Mononuclear cell (primary cell): ENCODE measurements around the gene AQP7. TPM values are rescaled to one million over a fixed set of nuclear protein-coding genes. Genes with fewer than 3 reads are reported as not detected.
"Not testable (repeated sequence)": the region's sequence is repeated elsewhere in the genome, so short reads cannot be mapped to it uniquely, and the experiment has no call there.

Experiments
- H3K27me3 ChIP-seq: 2 replicates; pipeline ENCODE4 v1.6.0; 2011; ENCODE audit warnings: low read length, control low read depth; ENCODE audit not compliant: insufficient read depth
- H3K4me1 ChIP-seq: 2 replicates; pipeline ENCODE4 v1.5.1; 2011; ENCODE audit warnings: mild to moderate bottlenecking, low read length, control low read depth; ENCODE audit not compliant: insufficient read depth
- H3K4me3 ChIP-seq: 2 replicates; pipeline ENCODE4 v1.5.1; 2011; ENCODE audit warnings: mild to moderate bottlenecking, low read length, moderate library complexity
- H3K9me3 ChIP-seq: 2 replicates; pipeline ENCODE4 v1.5.1; 2011; ENCODE audit warnings: low read depth, mild to moderate bottlenecking, control low read depth, low read length
- total RNA-seq: library from RNA; depleted of rRNA; stranded (reverse); fragments of >200 nt; gene quantifications from one replicate; pipeline ENCODE4 v1.2.3, GENCODE V29; 2012

The AQP7 gene
- total RNA-seq, 1 donor: 0.21 TPM

DNA sequence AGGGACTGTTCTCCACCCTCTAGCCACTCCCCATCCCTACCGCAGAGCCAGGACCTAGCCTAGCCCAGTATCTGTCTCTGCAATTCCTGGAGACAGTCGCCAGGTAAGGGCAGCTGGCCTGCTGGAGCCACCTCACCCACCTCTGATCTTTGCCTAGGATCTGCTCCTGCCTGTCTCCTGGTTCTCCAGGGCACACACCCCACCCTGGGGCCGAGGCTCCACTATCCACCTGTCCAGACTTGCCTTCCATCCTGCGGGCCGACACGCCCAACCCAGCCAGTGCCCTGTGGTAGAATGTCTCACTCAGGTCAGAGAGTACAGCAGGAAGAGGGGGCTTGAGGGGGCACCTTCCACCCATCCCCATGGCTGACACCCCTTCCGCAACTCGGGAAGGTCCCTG lies 15.7 kb upstream of the AQP7 start:
- Histone ChIP-seq H3K4me1 (peaks cover 33% of the 10 kb centered on the region), H3K4me3 (no peak overlapping the region), H3K9me3 (no peaks in the 10 kb centered on the region), H3K27me3 (no peaks in the 10 kb centered on the region)

DNA sequence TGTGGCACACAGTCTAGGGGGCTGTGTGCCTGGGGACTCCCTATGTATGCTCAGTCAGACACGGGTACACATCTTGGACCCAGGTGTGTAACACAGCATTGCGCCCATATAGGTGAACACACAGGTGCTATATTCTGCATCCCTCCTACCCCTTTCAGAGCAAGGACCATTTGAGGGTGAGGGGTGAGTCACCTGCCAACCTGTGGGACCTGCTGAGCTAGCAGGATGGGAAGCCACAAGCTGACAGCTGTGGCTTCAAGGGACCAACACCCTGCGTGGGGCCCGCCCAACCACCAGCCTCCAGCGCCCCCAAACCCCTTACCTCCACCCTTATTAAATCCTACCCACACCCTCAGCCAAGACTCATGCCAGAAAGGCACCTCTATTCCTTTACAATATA lies 14.6 kb upstream of the AQP7 start:
- no peak overlapping the region for H3K4me3 ChIP-seq
- peaks cover 33% of the 10 kb centered on the region for H3K4me1 ChIP-seq
- no peaks in the 10 kb centered on the region for H3K27me3 ChIP-seq
- no peaks in the 10 kb centered on the region for H3K9me3 ChIP-seq

DNA sequence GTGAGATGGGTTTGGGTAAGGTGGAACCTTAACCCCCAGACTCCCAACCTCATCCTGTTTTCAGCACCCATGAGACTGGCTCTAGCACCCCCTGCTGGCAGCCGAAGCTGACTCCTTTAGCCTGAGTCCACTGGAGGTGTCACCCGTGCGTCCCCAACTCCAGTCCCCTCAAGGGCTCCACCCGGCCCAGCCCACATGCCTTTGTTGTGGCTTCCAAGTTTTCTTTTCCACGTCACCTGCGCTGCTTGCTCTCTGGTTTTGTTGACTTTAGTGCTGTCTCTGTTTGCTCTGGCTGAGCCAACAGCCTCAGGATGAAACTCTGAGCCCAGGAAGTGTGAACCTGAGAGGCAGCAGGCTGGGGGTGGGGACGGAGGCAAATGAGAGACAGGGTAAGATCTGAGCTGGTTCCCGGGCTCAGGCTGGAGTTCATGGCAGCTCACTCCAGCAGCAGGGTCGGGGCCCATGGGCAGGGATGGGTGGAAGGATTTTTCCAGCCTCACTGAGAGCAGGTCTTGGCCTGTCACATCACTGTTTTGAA lies 13.2 kb upstream of the AQP7 start:
- Histone ChIP-seq H3K4me1 (peaks cover 33% of the 10 kb centered on the region), H3K4me3 (no peak overlapping the region), H3K9me3 (no peaks in the 10 kb centered on the region), H3K27me3 (no peaks in the 10 kb centered on the region)

DNA sequence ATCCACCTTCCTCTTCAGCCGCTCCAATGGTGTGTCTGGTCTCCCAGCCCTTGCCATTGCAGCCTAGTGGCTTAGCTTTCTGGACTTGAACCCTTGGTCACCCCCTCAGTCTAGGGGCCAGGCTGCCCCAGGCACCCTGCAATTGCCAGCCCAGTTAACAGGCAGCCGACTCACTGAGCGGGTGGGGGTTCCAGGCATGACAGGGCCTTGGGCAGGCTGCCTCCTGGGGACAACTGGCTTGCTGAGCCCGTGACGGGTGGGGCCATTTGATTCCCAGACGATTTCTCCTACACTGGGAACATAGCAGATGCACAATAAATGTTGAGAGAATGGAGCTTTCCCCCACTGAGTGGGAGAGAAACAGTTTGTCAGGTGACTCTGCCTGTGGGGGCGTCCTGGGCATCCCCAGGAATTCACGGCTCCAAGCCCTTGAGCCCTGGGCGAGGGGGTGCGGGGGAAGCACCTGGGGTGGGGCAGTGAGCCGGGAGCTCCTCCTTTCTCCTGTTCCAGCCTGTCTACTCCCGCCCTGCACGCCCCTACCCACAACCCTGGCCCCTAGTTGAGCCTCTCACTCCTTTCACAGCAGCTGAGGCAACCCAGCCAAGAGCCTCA lies 12.6 kb upstream of the AQP7 start:
- H3K4me1 ChIP-seq: peaks cover 33% of the 10 kb centered on the region
- H3K4me3 ChIP-seq: no peak overlapping the region
- no peaks in the 10 kb centered on the region for H3K27me3 ChIP-seq

DNA sequence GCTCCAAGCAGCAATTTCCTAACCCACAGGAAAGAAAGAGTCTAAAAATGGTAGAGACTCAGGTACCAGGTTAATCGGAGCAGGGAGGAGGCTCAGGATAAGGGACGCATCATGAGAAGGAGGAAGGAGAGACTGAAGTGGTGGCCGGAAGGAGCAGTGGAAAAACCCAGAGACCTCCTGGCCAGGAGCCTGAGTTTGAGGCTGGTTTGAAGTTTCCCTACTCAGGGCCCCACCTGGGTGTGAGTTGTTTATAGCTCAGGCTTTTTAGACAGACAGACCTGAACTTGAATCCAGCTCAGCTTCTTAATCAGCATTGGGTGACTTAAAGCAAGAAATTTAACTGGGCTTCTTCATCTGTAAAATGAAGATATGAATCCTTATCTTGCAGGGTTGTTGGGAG lies 11.9 kb upstream of the AQP7 start:
- H3K4me3 ChIP-seq: no peak overlapping the region
- H3K4me1 ChIP-seq: peaks cover 33% of the 10 kb centered on the region
- H3K27me3 ChIP-seq: no peaks in the 10 kb centered on the region
- no peaks in the 10 kb centered on the region for H3K9me3 ChIP-seq

More for the DNA sequence above, 12.6 kb upstream of the AQP7 start:
- H3K9me3 ChIP-seq: no peaks in the 10 kb centered on the region

DNA sequence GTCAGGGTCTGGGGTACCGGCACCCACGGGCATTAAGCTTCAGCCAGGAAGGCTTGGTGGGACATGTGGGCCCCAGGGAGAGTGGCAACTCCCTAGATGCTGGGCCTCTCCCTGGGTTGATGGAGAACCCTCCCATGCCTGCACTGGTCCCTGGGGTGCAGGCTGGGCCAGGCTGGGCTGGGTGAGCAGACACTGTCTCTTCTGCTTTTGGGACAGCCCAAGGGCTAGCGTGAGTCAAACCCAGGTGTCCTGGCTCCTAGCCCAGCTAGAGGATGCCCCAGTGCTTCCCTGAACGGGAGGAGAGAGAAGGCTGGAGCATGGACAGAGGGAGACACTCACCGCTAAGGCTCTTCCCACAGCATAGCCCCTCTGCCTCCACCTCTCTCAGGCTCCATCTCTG lies 5.7 kb upstream of the AQP7 start:
- Histone ChIP-seq H3K4me1 (no peaks in the 10 kb centered on the region), H3K9me3 (no peaks in the 10 kb centered on the region), H3K4me3 (no peak overlapping the region), H3K27me3 (no peaks in the 10 kb centered on the region)

DNA sequence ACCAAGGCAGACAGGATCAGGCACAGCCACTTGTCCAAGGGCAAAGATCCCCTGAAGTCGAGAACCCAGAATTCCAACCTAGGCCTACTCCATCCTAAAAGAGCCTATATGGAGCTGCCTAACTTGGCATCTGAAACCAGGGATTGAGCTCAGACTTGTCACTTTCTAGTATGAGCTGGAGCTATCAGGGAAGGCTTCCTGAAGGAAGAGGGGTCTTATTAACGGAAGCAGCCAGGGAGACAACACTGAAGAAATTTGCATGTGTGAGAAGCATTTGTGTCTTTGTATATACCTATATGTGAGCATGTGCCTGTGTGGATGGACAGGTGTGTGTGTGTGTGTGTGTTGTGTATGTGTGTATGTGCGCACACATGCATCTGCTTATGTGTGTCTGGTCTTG lies 4.7 kb upstream of the AQP7 start:
- no peak overlapping the region for H3K4me3 ChIP-seq
- H3K4me1 ChIP-seq: no peaks in the 10 kb centered on the region
- no peaks in the 10 kb centered on the region for H3K27me3 ChIP-seq
- H3K9me3 ChIP-seq: no peaks in the 10 kb centered on the region

DNA sequence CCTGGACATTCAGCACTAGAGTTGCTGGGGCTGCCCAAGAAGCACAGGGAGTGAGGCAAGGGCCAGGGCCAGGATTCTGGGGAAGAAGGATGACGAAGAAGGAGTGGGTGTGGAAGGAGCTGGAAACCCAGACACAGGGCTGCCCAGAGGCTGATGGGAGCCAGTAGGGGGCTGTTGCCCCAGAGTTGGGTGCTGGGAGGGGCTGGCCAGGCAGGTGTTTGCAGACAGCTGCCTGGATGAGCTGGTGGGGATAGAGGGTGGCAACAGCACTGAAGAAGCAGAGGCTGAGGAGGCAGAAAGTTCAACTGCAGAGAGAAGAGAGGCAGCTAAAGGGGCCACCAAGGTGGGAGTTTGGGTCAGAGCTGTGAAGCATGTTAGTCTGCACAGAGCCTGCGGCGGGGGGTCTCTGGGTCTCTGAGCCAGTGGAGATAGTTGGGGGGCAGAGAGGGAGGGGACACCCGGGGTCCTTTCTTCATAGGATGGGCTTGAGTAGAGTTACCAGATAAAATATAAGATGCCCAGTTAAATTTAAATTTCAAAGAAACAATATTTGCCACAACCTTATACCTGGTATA lies 2.5 kb upstream of the AQP7 start:
- Histone ChIP-seq H3K9me3 (no peaks in the 10 kb centered on the region), H3K4me3 (no peak overlapping the region), H3K4me1 (no peaks in the 10 kb centered on the region), H3K27me3 (no peaks in the 10 kb centered on the region)

DNA sequence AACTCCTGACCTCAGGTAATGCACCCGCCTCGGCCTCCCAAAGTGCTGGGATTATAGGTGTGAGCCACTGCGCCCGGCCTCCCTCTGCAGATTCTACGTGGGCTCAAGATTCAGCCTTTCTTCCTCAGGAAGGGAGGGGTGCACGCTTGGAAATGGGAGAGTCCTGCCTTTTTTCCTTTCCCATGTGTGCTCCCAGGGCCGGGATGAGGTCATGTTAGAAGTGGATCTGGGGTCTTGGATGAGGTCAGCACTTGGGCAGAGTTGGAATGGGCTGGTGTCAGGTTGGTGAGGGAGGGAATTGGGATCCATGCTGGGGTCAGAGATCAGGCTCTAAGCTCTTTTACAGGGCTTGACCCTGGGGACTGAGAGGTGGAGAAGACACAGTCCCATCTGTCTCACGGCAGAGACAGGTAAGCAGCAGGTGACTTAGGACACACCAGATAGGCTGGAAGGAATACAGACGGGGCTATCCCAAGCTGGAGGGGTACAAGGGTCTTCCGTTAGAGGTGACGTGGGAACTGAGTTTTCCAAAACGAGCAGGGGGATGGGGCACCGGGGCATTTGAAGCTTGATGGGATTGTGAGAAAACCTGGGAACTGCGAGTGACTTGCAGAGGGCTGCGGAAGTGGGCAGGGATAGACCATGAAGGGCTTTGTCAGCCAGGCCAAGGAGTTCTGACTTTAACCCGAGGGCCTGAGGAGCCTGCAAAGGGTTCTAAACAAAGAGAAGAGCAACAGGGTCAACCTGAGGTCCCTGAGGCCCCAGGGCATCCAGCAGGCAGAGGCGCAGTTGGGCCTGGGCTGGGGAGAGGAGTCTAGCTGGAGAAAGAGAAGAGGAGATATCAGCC lies 1.8 kb upstream of the AQP7 start:
- Histone ChIP-seq H3K27me3 (no peaks in the 10 kb centered on the region), H3K4me1 (no peaks in the 10 kb centered on the region), H3K4me3 (no peak overlapping the region), H3K9me3 (no peaks in the 10 kb centered on the region)

DNA sequence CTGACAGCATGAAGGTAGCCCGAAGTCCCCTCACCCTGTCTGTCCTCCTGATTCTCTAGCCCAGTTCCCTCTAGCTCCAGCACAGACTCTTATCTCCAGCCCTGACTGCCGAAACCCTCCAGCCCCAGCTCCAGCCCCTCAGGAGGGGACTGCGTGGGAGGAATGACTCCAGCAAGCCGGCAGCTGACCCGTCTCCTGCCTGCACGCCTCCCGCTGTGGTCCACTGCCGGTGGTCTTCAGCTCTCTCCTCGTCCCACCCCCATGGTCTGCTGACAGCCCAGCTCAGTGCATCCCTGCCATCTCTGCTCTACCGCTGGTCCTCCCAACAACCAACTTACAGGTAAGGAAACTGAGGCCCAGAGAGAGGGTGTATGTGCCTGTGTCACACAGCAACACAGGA lies 559 bp downstream of the AQP7 start:
- not testable (repeated sequence) for H3K9me3 ChIP-seq, H3K4me3 ChIP-seq, H3K4me1 ChIP-seq, H3K27me3 ChIP-seq

DNA sequence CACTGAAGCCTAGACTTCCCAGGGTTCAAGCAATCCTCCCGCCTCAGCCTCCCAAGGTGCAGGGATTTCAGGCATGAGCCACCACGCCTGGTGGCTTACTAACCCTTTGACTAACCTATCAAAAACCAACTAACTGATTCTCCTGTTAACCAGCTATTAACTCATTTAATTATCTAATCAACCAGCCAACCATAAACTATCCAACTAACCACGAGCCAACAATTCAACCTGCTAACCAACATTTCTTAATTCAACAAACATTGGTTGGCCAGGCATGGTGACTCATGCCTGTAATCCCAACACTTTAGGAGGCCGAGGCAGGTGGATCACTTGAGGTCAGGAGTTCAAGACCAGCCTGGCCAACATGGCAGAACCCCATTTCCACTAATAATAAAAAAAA lies 3.3 kb downstream of the AQP7 start:
- not testable (repeated sequence) for H3K4me3 ChIP-seq, H3K4me1 ChIP-seq, H3K9me3 ChIP-seq, H3K27me3 ChIP-seq

DNA sequence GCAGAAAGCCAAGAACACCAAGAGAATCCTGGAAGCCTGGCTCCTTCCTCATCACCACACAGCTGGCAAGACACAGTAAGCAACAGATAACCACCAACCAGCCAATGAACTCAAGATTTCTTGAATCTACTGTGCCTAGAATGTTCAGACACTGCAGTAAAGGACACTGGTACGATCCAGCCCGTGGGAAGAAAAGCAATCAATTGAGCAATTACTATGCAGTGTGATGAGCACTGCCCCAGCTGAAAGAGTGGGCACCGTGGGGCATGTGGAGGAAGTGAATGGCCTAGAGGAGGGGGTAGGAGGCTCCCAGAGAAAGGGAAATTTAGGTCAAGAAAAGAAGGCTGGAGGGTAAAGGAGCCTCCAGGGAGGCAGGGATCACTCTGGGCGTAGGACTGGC lies 4.6 kb downstream of the AQP7 start:
- not testable (repeated sequence) for H3K4me1 ChIP-seq, H3K9me3 ChIP-seq

DNA sequence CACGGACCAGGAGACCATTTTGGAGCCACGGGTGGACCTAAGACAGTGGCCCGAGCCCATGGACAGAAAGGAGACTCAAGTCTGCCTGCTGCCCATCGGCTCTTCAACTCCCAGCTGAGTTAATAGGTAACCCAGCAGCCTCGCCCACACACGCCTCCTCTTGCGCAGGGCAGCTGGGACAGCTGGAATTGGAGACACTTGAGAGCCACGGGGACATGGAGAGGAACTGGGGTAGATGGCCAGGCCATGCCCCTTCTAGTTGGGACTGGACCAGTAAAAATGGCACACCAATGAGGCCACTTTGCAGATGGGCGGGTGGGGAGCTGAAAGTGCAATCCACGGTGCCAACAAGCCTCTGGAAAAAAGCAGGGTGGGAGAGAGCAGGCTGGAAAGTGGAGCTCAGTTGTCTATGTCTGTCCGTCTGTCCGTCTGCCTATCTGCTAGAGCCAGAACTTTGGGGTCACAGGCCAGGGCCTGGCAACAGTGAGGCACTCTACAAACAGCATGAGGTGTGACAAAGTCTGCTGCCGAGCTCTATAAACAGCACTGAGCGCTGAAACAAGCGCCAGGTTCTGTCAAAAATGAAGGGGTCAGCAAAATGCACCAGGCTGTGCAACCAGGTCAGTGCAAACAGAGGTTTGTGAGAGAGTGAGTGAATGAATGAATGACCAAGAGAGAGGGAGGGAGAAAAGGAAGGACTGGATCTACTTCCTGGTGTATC lies 7.0 kb downstream of the AQP7 start:
- H3K4me1 ChIP-seq, H3K27me3 ChIP-seq, H3K9me3 ChIP-seq, H3K4me3 ChIP-seq: not testable (repeated sequence)

More for the DNA sequence above, 4.6 kb downstream of the AQP7 start:
- H3K4me3 ChIP-seq, H3K27me3 ChIP-seq: not testable (repeated sequence)

DNA sequence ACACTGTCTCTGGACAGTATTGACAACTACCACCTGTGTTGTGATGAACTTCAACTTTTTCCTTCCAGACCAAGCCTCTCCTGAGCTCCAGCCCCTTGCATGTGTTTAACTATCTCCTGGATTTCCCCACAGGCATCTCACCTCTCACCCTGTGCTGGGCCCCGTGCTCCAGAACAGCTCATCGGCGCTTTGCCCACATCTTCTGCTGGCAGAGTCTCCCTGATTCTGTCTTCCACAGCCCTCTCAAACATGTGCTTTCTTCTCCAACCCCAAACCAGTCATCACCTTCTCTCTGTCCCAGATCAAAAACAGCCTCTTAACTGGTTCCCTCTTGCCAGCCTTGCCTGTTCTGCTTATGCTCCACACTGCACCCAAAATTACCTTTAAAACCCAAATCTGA lies 8.4 kb downstream of the AQP7 start:
- not testable (repeated sequence) for H3K4me3 ChIP-seq, H3K27me3 ChIP-seq, H3K4me1 ChIP-seq, H3K9me3 ChIP-seq

DNA sequence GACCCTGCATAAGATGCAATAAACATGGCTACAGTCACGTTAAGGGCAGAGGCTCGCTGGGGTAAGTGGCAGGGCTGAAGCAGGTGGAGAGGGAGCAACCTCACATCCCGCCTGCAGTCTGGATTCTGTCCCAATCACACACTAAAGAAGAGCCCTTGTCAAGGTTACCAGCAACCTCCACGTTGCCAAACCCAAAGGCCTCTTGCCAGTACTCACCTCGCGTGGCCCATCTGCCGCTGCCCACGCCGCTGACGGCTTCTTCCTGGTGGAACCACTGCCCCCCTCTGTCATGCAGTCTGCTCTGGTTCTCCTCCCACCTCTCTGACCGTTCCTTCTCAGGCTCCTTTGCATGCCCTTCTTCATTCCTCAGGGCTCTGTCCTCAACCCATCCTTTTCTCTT lies 8.8 kb downstream of the AQP7 start:
- Histone ChIP-seq H3K4me1 (no peaks in the 10 kb centered on the region), H3K4me3 (no peak overlapping the region), H3K27me3 (no peaks in the 10 kb centered on the region), H3K9me3 (no peaks in the 10 kb centered on the region)
